Measurements from ENCODE around the gene CCDC78. TPM values are rescaled to one million over a fixed set of nuclear protein-coding genes. Genes with fewer than 3 reads are reported as not detected.

CCDC78 gene
- total and polyA plus RNA-seq, 12 donors = 0.21 to 1.7 (median 0.55) TPM; not detected in 1

DNA sequence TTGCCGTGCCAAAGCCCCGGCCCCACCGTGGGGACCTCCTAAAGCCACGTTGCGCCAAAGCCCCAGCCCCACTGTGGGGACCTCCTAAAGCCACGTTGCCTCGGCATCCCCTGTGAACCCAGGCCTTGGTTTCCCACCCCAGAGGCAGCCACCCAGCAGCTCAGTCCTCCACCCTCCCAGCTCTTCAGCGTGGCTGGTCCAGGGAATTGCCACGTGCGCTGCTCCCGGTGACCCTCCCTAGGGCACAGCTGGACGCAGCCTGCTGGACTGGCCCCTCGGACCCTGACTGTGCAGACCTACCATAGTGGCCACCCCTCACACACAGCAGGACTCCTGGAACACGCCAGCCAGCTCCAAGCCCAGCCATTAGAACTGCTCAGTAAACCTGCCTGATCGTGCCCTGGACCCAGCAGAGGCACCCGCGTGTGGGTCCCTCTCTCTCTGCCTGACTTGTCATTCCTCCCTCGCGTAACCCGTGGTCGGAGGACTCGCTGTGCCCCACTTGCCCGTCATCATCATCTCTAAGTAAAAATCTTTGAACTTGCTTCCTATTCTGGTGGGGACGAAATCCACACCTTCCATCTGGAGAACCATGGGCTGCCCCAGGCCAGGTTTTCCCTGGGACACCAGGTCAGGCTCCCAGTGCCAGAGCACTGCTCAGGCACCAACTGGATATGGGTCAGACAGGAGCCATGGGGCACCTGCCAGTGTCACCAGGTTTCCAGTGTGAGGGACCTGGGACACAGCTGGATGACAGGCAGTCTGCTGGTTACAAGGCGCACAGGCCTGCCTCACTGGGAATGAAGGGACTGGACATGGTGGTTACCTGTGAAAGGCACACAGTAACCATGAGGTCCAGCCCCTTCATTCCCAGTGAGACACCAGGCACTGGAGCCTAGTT lies 9.0 kb upstream of the CCDC78 start:
- no peaks in the 10 kb centered on the region for H3K9me3 ChIP-seq
- peaks cover 5 to 11% (median 9%) of the 10 kb centered on the region in 9 donors for H3K4me1 ChIP-seq
- H3K4me3 ChIP-seq = no peak overlapping the region
- 95 to 96% methylated on average over 25 of the region's 25 CpGs for WGBS, 2 donors
- no peaks in the 10 kb centered on the region for H3K27me3 ChIP-seq
- intact Hi-C loops (cut with DNase I) = no loop called here
- no peak for ATAC-seq
- no peak for DNase-seq
- no peak for TF ChIP-seq CTCF (IDR thresholded peaks at IDR 0.05)
- H3K27ac ChIP-seq = no peak overlapping the region
- H3K36me3 ChIP-seq = peaks cover 0 to 90% (median 34%) of the 10 kb centered on the region in 9 donors

- no peaks in the 10 kb centered on the region for H3K9me3 ChIP-seq
- H3K4me1 ChIP-seq = peaks cover 0 to 3% (median under 1%) of the 10 kb centered on the region in 9 donors
- no peak overlapping the region for H3K4me3 ChIP-seq
- 91 to 93% methylated on average over 49 of the region's 49 CpGs for WGBS, 2 donors
- H3K36me3 ChIP-seq = peaks cover 0 to 94% (median 34%) of the 10 kb centered on the region in 9 donors
- DNase-seq = peak in 1 of 2 donors; percentile 19
- no peak overlapping the region for H3K27ac ChIP-seq
- ATAC-seq = no peak
- TF ChIP-seq CTCF (IDR thresholded peaks at IDR 0.05) = no peak
- no peaks in the 10 kb centered on the region for H3K27me3 ChIP-seq
- intact Hi-C loops (cut with DNase I) = no loop called here
Measured at GRCh38 chr16:734208-734980, 8.2 kb upstream of the CCDC78 start.

GRCh38 chr16:733382-734207 lies 7.4 kb upstream of the CCDC78 start:
- H3K4me1 ChIP-seq = peaks cover under 1 to 6% (median 4%) of the 10 kb centered on the region in 9 donors
- no peak overlapping the region for H3K27ac ChIP-seq
- intact Hi-C loops (cut with DNase I) = no loop called here
- H3K36me3 ChIP-seq = peaks cover 0 to 88% (median 34%) of the 10 kb centered on the region in 9 donors
- H3K27me3 ChIP-seq = peaks cover 0 to under 1% (median 0%) of the 10 kb centered on the region in 7 donors
- ATAC-seq (no peak), DNase-seq (peak in 1 of 2 donors; percentile 15)
- H3K4me3 ChIP-seq = no peak overlapping the region
- TF ChIP-seq CTCF (IDR thresholded peaks at IDR 0.05) = peak in 4 of 9 donors; percentile 23 to 39 (median 32)
- no peaks in the 10 kb centered on the region for H3K9me3 ChIP-seq
- 76 to 85% methylated on average over 34 of the region's 34 CpGs for WGBS, 2 donors

Data from heart right ventricle (tissue), 16 donors.